GM21526 (cell line): ENCODE measurements around the gene KLF6.

Source experiments
- ATAC-seq: cut with Tn5 transposase; IDR thresholded peaks from one replicate; pipeline ENCODE4 v1.9.1; 2021; ENCODE audit warnings: moderate library complexity; ENCODE audit not compliant: unreplicated experiment, low FRiP score

Gene KLF6

GRCh38 chr10:3759397-3759796, 25.6 kb downstream of the KLF6 start:
- no peak for ATAC-seq

GRCh38 chr10:3758491-3758970, 26.5 kb downstream of the KLF6 start:
- ATAC-seq: no peak

- ATAC-seq: peak; percentile 71
Observed at GRCh38 chr10:3757638-3758490, 27.1 kb downstream of the KLF6 start.

- ATAC-seq: no peak
Observed at GRCh38 chr10:3757250-3757637, 27.8 kb downstream of the KLF6 start.

- no peak for ATAC-seq
Observed at GRCh38 chr10:3756360-3756740, 28.7 kb downstream of the KLF6 start.

- no peak for ATAC-seq
Observed at GRCh38 chr10:3755440-3756359, 29.3 kb downstream of the KLF6 start.

GRCh38 chr10:3754727-3755439, 30.1 kb downstream of the KLF6 start:
- ATAC-seq: no peak

- no peak for ATAC-seq
Observed at GRCh38 chr10:3750854-3751253, 34.2 kb downstream of the KLF6 start.

GRCh38 chr10:3750006-3750816, 34.8 kb downstream of the KLF6 start:
- ATAC-seq: no peak

GRCh38 chr10:3749600-3749999, 35.4 kb downstream of the KLF6 start:
- ATAC-seq: no peak

GRCh38 chr10:3749011-3749410, 36.0 kb downstream of the KLF6 start:
- ATAC-seq: no peak

- ATAC-seq: no peak
Observed at GRCh38 chr10:3748484-3748883, 36.5 kb downstream of the KLF6 start.

GRCh38 chr10:3747984-3748383, 37.0 kb downstream of the KLF6 start:
- ATAC-seq: no peak

GRCh38 chr10:3747248-3747960, 37.6 kb downstream of the KLF6 start:
- no peak for ATAC-seq

GRCh38 chr10:3746634-3747033, 38.4 kb downstream of the KLF6 start:
- ATAC-seq: no peak

- ATAC-seq: no peak
Observed at GRCh38 chr10:3745521-3745920, 39.5 kb downstream of the KLF6 start.

GRCh38 chr10:3741688-3742461, 43.1 kb downstream of the KLF6 start:
- no peak for ATAC-seq

GRCh38 chr10:3740157-3740871, 44.7 kb downstream of the KLF6 start:
- ATAC-seq: peak; percentile 58
